ENCODE measurements around the gene EML2.

EML2 gene

DNA sequence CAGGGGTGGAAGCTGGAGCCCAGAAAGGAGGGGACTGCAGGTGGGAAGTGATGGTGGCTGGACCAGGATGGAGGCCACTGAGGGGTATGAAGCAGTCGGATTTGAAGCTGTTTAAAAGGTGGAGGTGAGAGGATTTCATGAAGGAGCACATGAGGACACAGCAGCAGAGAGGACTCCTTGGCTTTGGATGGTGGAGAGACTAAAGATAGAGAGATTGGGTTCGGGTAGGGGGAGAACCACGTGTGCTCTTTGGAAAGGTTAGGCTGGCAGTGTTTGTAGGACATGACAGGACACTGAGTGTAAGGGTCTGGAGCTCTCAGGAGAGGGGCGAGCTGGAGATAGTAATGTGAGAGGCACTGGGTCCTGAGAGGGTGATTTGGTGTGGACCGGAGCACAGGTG is 43.7 kb upstream of the EML2 start:
- Histone ChIP-seq H3K9me3 (ENCODE audit: control insufficient read depth, insufficient read depth, low read length) (no peaks in the 10 kb centered on the region), H3K4me3 (ENCODE audit: low read length) (no peak overlapping the region), H3K9me2 (replicated peaks; ENCODE audit: control insufficient read depth, low read length) (no peaks in the 10 kb centered on the region), H3K36me3 (ENCODE audit: control insufficient read depth, low read length) (peaks cover 37% of the 10 kb centered on the region), H3K4me1 (ENCODE audit: control insufficient read depth, low read length) (peaks cover 16% of the 10 kb centered on the region), H3K79me2 (ENCODE audit: control insufficient read depth, low read length) (peaks cover 1% of the 10 kb centered on the region; the same call in 1 of the 2 replicates), H3K4me2 (ENCODE audit: low read length) (no peak overlapping the region), H3F3A (ENCODE audit: control insufficient read depth, insufficient read depth) (peaks cover 15% of the 10 kb centered on the region), H3K27me3 (ENCODE audit: control insufficient read depth, low read length) (no peaks in the 10 kb centered on the region), H4K20me1 (ENCODE audit: control insufficient read depth, insufficient read depth, low read depth, low read length) (no peaks in the 10 kb centered on the region), H3K27ac (ENCODE audit: low read depth, low read length) (no peak overlapping the region)
- no peak for TF ChIP-seq EZH2phosphoT487 (IDR thresholded peaks at IDR 0.05; ENCODE audit: borderline replicate concordance, low read length)
- no peak for TF ChIP-seq CTCF (IDR thresholded peaks at IDR 0.05; ENCODE audit: low read depth, low read length, poor library complexity, severe bottlenecking)

DNA sequence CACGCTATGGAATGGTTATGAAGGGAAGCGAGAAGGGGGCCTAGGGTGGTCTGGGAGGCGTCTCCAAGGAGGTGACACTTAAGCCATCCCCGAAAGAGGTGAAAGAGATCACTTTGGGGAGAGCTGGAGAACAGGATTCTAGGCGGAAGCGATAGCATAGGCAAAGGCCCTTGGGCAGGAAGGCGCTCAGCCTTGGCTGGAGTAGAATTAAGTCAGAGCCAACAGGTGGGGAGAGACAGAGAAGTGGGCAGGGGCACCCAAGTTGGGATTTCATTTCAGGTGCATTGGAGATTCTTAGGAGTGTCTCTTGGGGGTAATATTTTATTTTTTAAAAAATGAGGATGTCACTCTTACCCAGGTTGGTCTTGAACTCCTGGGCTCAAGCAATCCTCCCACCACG is 42.9 kb upstream of the EML2 start:
- H3K36me3 ChIP-seq (ENCODE audit: control insufficient read depth, low read length) = peaks cover 29% of the 10 kb centered on the region
- peak overlapping the region; percentile 70 for H3K4me3 ChIP-seq (ENCODE audit: low read length)
- peaks cover 21% of the 10 kb centered on the region for H3K4me1 ChIP-seq (ENCODE audit: control insufficient read depth, low read length)
- peaks cover 15% of the 10 kb centered on the region for H3F3A ChIP-seq (ENCODE audit: control insufficient read depth, insufficient read depth)
- no peaks in the 10 kb centered on the region for H3K9me3 ChIP-seq (ENCODE audit: control insufficient read depth, insufficient read depth, low read length)
- H3K27me3 ChIP-seq (ENCODE audit: control insufficient read depth, low read length) = no peaks in the 10 kb centered on the region
- H3K79me2 ChIP-seq (ENCODE audit: control insufficient read depth, low read length) = no peaks in the 10 kb centered on the region
- peak overlapping the region; percentile 82 for H3K4me2 ChIP-seq (ENCODE audit: low read length)
- no peak overlapping the region for H3K27ac ChIP-seq (ENCODE audit: low read depth, low read length)
- TF ChIP-seq CTCF (IDR thresholded peaks at IDR 0.05; ENCODE audit: low read depth, low read length, poor library complexity, severe bottlenecking) (no peak), EZH2phosphoT487 (IDR thresholded peaks at IDR 0.05; ENCODE audit: borderline replicate concordance, low read length) (no peak)
- H3K9me2 ChIP-seq (replicated peaks; ENCODE audit: control insufficient read depth, low read length) = no peaks in the 10 kb centered on the region
- no peaks in the 10 kb centered on the region for H4K20me1 ChIP-seq (ENCODE audit: control insufficient read depth, insufficient read depth, low read depth, low read length)

- no peak overlapping the region for H3K27ac ChIP-seq (ENCODE audit: low read depth, low read length)
- H4K20me1 ChIP-seq (ENCODE audit: control insufficient read depth, insufficient read depth, low read depth, low read length) = no peaks in the 10 kb centered on the region
Measured at GRCh38 chr19:45681391-45682015, 42.3 kb upstream of the EML2 start.

More at GRCh38 chr19:45681391-45682015, 42.3 kb upstream of the EML2 start:
- peak overlapping the region; percentile 70 for H3K4me3 ChIP-seq (ENCODE audit: low read length)
- no peaks in the 10 kb centered on the region for H3K79me2 ChIP-seq (ENCODE audit: control insufficient read depth, low read length)
- TF ChIP-seq CTCF (IDR thresholded peaks at IDR 0.05; ENCODE audit: low read depth, low read length, poor library complexity, severe bottlenecking) (peak; percentile 88), EZH2phosphoT487 (IDR thresholded peaks at IDR 0.05; ENCODE audit: borderline replicate concordance, low read length) (no peak)
- H3K4me1 ChIP-seq (ENCODE audit: control insufficient read depth, low read length) = peaks cover 26% of the 10 kb centered on the region
- H3K27me3 ChIP-seq (ENCODE audit: control insufficient read depth, low read length) = no peaks in the 10 kb centered on the region
- no peaks in the 10 kb centered on the region for H3K9me3 ChIP-seq (ENCODE audit: control insufficient read depth, insufficient read depth, low read length)
- peak overlapping the region; percentile 82 for H3K4me2 ChIP-seq (ENCODE audit: low read length)
- H3F3A ChIP-seq (ENCODE audit: control insufficient read depth, insufficient read depth) = peaks cover 15% of the 10 kb centered on the region
- H3K36me3 ChIP-seq (ENCODE audit: control insufficient read depth, low read length) = peaks cover 26% of the 10 kb centered on the region
- H3K9me2 ChIP-seq (replicated peaks; ENCODE audit: control insufficient read depth, low read length) = no peaks in the 10 kb centered on the region
